T-helper 2 cell (primary cell): ENCODE results near the gene CDH1.
"Not testable (repeated sequence)": the region's sequence is repeated elsewhere in the genome, so short reads cannot be mapped to it uniquely, and the experiment has no call there.

ENCODE experiments used
- DNase-seq, 5 experiments: peaks; one replicate each; pipeline versions ENCODE4 v3.0.0 to v3.0.0-alpha.2; 2012 to 2022

CDH1 gene

GRCh38 chr16:68792465-68793324, 55.6 kb downstream of the CDH1 start:
- no peak for DNase-seq

- no peak for DNase-seq
These were observed 56.3 kb downstream of the CDH1 start for GRCh38 chr16:68793401-68793857.

- DNase-seq, result no peak
These were observed 61.3 kb downstream of the CDH1 start for GRCh38 chr16:68798398-68798797.

- DNase-seq, result peak in 4 of 5 experiments; percentile 5 to 72 (median 17)
These were observed 63.3 kb downstream of the CDH1 start for GRCh38 chr16:68800257-68800875.

- DNase-seq, result no peak
These were observed 65.1 kb downstream of the CDH1 start for GRCh38 chr16:68802190-68802589.

- no peak for DNase-seq
These were observed 69.3 kb downstream of the CDH1 start for GRCh38 chr16:68806422-68806821.

- no peak for DNase-seq
These were observed 69.9 kb downstream of the CDH1 start for GRCh38 chr16:68806981-68807380.

GRCh38 chr16:68814516-68814915, 77.4 kb downstream of the CDH1 start:
- no peak for DNase-seq

GRCh38 chr16:68823401-68824135, 86.5 kb downstream of the CDH1 start:
- DNase-seq, result no peak

- no peak for DNase-seq
These were observed 88.3 kb downstream of the CDH1 start for GRCh38 chr16:68825427-68825826.

GRCh38 chr16:68826652-68827051, 89.6 kb downstream of the CDH1 start:
- DNase-seq, result no peak

GRCh38 chr16:68833251-68833650, 96.2 kb downstream of the CDH1 start:
- no peak for DNase-seq

- no peak for DNase-seq
These were observed 97.5 kb downstream of the CDH1 start for GRCh38 chr16:68834550-68834949.

- no peak for DNase-seq
These were observed 98.9 kb downstream of the CDH1 start for GRCh38 chr16:68835970-68836369.

GRCh38 chr16:68839831-68840230, 102.7 kb downstream of the CDH1 start:
- no peak for DNase-seq

- DNase-seq, result not testable (repeated sequence)
These were observed 105.9 kb downstream of the CDH1 start for GRCh38 chr16:68842964-68843481.

- DNase-seq, result peak; percentile 78 to 91 (median 86)
These were observed 106.6 kb downstream of the CDH1 start, which contains the start of gene TANGO6 for GRCh38 chr16:68843482-68844210. TSS of gene TANGO6 (plus strand) at chr16:68843531. CDS start at chr16:68843618, 87 bp downstream.

GRCh38 chr16:68844211-68844564, 107.1 kb downstream of the CDH1 start:
- DNase-seq, result no peak

- DNase-seq, result no peak
These were observed 111.7 kb downstream of the CDH1 start for GRCh38 chr16:68848786-68849185.

GRCh38 chr16:68850481-68850880, 113.4 kb downstream of the CDH1 start:
- no peak for DNase-seq

GRCh38 chr16:68851601-68852000, 114.5 kb downstream of the CDH1 start:
- no peak for DNase-seq

GRCh38 chr16:68857479-68857878, 120.4 kb downstream of the CDH1 start:
- DNase-seq, result no peak
